RWPE2 (cell line): Measurements from ENCODE around the gene TOM1L2.
A peak's percentile ranks its signal among the peaks of the same experiment; 100 is the strongest.

Source experiments
- ATAC-seq: fragments of 200-7000 bp; cut with Tn5 transposase; 3 replicates; pipeline ENCODE4 v1.9.1; 2021; ENCODE audit warnings: low read depth
- DNase-seq: peaks from one replicate; pipeline ENCODE4 v3.0.0-alpha.2; 2020; ENCODE audit warnings: low spot score
- H3K27ac ChIP-seq: fragments of 450-650 bp; 2 replicates; pipeline ENCODE4 v1.5.1; 2017; ENCODE audit warnings: mild to moderate bottlenecking; ENCODE audit not compliant: poor library complexity, severe bottlenecking
- H3K27me3 ChIP-seq: fragments of 250-450 bp; sonication (Bioruptor Pico); 2 replicates; pipeline ENCODE4 v1.5.1; 2021; ENCODE audit warnings: mild to moderate bottlenecking, moderate library complexity; ENCODE audit not compliant: insufficient read depth, poor library complexity, severe bottlenecking
- H3K36me3 ChIP-seq: fragments of 250-450 bp; sonication (Bioruptor Pico); 2 replicates; pipeline ENCODE4 v1.5.1; 2020; ENCODE audit warnings: low read depth, mild to moderate bottlenecking, moderate library complexity
- H3K4me1 ChIP-seq: fragments of 250-450 bp; sonication (Bioruptor Pico); 2 replicates; pipeline ENCODE4 v1.5.1; 2021; ENCODE audit warnings: mild to moderate bottlenecking, moderate library complexity; ENCODE audit not compliant: insufficient read depth, poor library complexity, severe bottlenecking
- H3K4me3 ChIP-seq: fragments of 250-450 bp; sonication (Bioruptor Pico); 2 replicates; pipeline ENCODE4 v1.5.1; 2021; ENCODE audit warnings: mild to moderate bottlenecking, moderate library complexity; ENCODE audit not compliant: severe bottlenecking
- H3K9me3 ChIP-seq: fragments of 250-450 bp; sonication (Bioruptor Pico); 2 replicates; pipeline ENCODE4 v1.5.1; 2021; ENCODE audit warnings: mild to moderate bottlenecking, moderate library complexity; ENCODE audit not compliant: severe bottlenecking
- TF ChIP-seq, protein P1 (sequence below): fragments of 450-650 bp; IDR thresholded peaks from one replicate; pipeline ENCODE4 v1.5.1; 2017; ENCODE audit warnings: mild to moderate bottlenecking, moderate library complexity; ENCODE audit not compliant: poor library complexity, severe bottlenecking

TOM1L2 gene

DNA sequence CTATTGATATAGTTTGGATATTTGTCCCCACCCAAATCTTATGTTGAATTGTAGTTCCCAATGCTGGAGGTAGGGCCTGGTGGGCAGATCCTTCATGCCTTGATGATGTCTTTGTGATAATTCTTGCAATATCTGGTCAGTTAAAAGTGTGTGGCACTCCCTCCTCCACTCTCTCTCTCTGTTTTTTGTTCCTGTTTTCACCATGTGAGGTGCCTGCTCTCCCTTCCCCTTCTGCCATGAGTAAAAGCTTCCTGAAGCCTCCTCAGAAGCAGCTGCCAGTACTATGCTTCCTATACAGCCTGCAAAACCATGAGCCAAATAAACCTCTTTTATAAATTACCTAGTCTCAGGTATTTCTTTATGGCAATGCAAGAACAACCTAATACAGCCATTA lies 47.3 kb downstream of the TOM1L2 start:
- DNase-seq: no peak
- peak overlapping the region; percentile 98 for H3K27ac ChIP-seq
- no peak overlapping the region for H3K4me3 ChIP-seq
- peaks cover 40% of the 10 kb centered on the region for H3K4me1 ChIP-seq
- H3K36me3 ChIP-seq: no peaks in the 10 kb centered on the region
- no peaks in the 10 kb centered on the region for H3K27me3 ChIP-seq
- H3K9me3 ChIP-seq: no peaks in the 10 kb centered on the region
- TF ChIP-seq, protein P1, sequence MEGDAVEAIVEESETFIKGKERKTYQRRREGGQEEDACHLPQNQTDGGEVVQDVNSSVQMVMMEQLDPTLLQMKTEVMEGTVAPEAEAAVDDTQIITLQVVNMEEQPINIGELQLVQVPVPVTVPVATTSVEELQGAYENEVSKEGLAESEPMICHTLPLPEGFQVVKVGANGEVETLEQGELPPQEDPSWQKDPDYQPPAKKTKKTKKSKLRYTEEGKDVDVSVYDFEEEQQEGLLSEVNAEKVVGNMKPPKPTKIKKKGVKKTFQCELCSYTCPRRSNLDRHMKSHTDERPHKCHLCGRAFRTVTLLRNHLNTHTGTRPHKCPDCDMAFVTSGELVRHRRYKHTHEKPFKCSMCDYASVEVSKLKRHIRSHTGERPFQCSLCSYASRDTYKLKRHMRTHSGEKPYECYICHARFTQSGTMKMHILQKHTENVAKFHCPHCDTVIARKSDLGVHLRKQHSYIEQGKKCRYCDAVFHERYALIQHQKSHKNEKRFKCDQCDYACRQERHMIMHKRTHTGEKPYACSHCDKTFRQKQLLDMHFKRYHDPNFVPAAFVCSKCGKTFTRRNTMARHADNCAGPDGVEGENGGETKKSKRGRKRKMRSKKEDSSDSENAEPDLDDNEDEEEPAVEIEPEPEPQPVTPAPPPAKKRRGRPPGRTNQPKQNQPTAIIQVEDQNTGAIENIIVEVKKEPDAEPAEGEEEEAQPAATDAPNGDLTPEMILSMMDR: no peak
- no peak for ATAC-seq

DNA sequence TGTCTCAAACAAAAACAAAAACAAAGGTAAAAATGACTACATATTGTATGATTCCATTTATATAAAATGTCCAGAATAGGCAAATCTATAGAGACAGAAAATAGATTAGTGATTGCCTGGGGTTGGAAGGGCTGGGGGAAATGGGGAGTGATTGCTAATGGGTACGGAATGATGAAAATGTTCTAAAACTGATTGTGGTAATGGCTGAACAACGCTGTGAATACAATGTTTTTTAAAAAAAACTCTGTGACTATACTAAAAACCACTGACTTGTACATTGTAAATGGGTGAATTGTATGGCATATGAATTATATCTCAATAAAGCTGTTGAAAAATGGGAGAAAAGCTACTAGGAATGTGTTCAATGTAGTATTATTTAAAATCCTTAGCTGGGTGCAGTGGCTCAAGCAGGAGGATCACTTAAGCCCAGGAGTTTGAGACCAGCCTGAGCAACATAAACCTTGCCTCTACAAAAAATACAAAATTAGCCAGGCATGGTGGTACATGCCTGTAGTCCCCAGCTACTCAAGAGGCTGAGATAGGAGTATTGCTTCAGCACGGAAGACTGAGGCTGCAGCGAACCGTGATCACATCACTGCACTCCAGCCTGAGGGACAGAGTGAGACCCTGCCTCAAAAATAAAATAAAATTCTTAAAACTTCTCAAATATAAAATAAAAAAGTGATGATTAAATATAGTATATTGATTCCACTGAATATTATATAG lies 47.9 kb downstream of the TOM1L2 start:
- Histone ChIP-seq H3K9me3 (no peaks in the 10 kb centered on the region), H3K36me3 (no peaks in the 10 kb centered on the region), H3K4me1 (peaks cover 46% of the 10 kb centered on the region), H3K27me3 (no peaks in the 10 kb centered on the region), H3K27ac (peak overlapping the region; percentile 98), H3K4me3 (no peak overlapping the region)
- TF ChIP-seq, protein P1: no peak
- ATAC-seq (no peak), DNase-seq (no peak)

DNA sequence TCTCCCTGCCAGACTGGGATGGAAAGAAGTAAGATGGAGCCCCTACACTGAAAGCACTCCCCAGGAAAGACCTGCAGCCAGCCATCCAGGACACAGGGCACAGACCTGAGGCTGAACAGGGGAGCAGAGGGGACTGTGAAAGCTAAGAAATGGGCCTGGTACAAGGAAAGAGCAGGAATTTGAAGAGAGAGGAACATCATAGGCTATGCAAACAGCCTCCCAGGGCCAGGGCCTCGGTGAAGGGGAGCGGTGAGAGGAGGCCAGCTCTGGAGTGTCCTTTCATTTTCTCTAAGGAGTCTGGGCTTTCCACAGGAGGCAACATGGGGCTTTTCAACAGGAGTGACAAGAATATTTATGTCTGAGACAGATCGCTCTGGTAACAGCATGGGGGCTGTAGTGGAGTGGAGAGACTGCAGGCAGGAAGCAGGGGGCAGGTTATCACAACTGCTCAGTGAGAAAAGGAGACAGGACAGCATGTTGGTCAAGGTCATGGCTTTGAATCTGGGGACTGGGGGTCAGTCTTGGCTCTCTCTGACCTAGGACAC lies 50.1 kb downstream of the TOM1L2 start:
- Histone ChIP-seq H3K27ac (peak overlapping the region; percentile 98), H3K4me3 (no peak overlapping the region), H3K36me3 (no peaks in the 10 kb centered on the region), H3K27me3 (no peaks in the 10 kb centered on the region), H3K4me1 (peaks cover 50% of the 10 kb centered on the region), H3K9me3 (no peaks in the 10 kb centered on the region)
- no peak; the same call in 2 of the 3 replicates for ATAC-seq
- TF ChIP-seq, protein P1: no peak
- DNase-seq: peak; percentile 8

DNA sequence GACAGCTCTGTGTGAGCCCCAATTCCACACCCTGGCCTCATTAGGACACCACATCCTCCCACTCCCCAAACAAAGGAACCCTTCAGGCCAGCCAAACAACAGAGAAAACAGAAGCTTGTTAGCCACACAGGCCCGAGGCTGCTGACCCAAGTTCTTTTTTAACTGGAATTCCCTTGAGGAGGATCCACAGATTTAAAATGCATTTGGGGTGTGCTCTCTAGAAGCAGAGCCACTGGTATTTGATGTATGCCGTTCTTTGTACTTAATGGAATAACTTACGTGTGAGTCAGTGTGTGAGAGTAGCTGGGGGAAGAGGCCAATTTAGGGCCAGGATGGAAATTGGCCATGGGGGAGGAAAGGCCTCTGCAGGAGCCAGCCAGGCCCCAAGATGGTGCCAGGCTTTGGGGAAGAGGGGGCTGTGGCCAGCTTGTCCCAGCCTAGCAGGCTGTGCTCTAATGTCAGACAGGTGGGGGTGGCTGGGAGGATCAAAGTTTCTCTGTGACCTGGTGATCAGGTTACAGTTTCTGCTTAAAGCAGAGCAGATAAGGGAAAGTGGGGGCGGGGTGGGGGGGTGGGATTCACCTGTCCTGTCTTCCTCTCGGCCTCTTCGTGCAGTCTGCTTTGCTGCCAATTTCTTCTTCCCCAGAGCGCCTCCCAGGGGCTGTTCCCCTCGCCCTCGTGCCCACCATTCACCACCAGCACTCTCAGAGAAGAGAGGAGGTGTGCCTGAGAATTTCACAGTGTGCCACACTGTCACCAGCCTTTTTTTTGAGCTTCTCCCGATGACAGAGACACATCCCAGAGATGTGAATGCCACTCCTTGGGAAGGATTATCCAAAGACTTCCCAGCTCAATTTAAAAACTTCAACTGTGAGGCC lies 50.8 kb downstream of the TOM1L2 start:
- Histone ChIP-seq H3K36me3 (no peaks in the 10 kb centered on the region), H3K9me3 (no peaks in the 10 kb centered on the region), H3K4me1 (peaks cover 50% of the 10 kb centered on the region), H3K4me3 (no peak overlapping the region), H3K27ac (peak overlapping the region; percentile 98), H3K27me3 (no peaks in the 10 kb centered on the region)
- ATAC-seq (peak; percentile 88), DNase-seq (no peak)
- TF ChIP-seq, protein P1: no peak
